Neuronal stem cell (in vitro differentiated cells): Measurements from ENCODE around the gene SHISAL1.

Source experiments
- DNase-seq: peaks from one replicate; pipeline ENCODE4 v3.0.0-alpha.2; 2013; ENCODE audit warnings: low spot score
- H2AFZ ChIP-seq: one replicate; pipeline ENCODE4 v1.6.1; 2013; ENCODE audit warnings: mild to moderate bottlenecking, low read length, inconsistent platforms
- H2AK5ac ChIP-seq: 2 replicates; pipeline ENCODE4 v1.6.1; 2013; ENCODE audit warnings: low read depth, mild to moderate bottlenecking, inconsistent platforms, low read length, moderate library complexity, mixed read lengths
- H2BK120ac ChIP-seq: 2 replicates; pipeline ENCODE4 v1.6.1; 2013; ENCODE audit warnings: low read depth, mild to moderate bottlenecking, inconsistent platforms, low read length, moderate library complexity, mixed read lengths
- H2BK12ac ChIP-seq: one replicate; pipeline ENCODE4 v1.6.1; 2013; ENCODE audit warnings: low read length, inconsistent platforms
- H2BK15ac ChIP-seq: 2 replicates; pipeline ENCODE4 v1.6.1; 2013; ENCODE audit warnings: mild to moderate bottlenecking, low read length, inconsistent platforms, mixed read lengths
- H2BK5ac ChIP-seq: one replicate; pipeline ENCODE4 v1.6.1; 2013; ENCODE audit warnings: inconsistent platforms, mild to moderate bottlenecking, low read length, moderate library complexity
- H3K14ac ChIP-seq: one replicate; pipeline ENCODE4 v1.6.1; 2013; ENCODE audit warnings: low read length, inconsistent platforms
- H3K18ac ChIP-seq: 2 replicates; pipeline ENCODE4 v1.6.1; 2013; ENCODE audit warnings: low read length, inconsistent platforms
- H3K23ac ChIP-seq: 2 replicates; pipeline ENCODE4 v1.6.1; 2013; ENCODE audit warnings: low read depth, mild to moderate bottlenecking, mixed read lengths, low read length, inconsistent platforms; ENCODE audit not compliant: poor library complexity
- H3K27ac ChIP-seq: replicated peaks from 3 replicates; pipeline ENCODE4 v1.5.1; 2013; ENCODE audit warnings: low read length, inconsistent platforms
- H3K27me3 ChIP-seq, 3 experiments: 2 replicates each; pipeline ENCODE4 v1.6.1; 2013; ENCODE audit warnings: low read length in 3 of 3, mild to moderate bottlenecking in 2 of 3, inconsistent platforms in 1 of 3, low read depth in 1 of 3, mixed read lengths in 1 of 3, moderate library complexity in 1 of 3; ENCODE audit not compliant: control insufficient read depth in 3 of 3, insufficient read depth in 3 of 3
- H3K36me3 ChIP-seq, 2 donors: replicated peaks in 1 of 2; 2 replicates each; pipeline ENCODE4 v1.6.1; 2013; ENCODE audit warnings: low read length in 2 of 2; ENCODE audit not compliant: control insufficient read depth in 2 of 2, insufficient read depth in 2 of 2
- H3K4ac ChIP-seq: 2 replicates; pipeline ENCODE4 v1.6.1; 2013; ENCODE audit warnings: inconsistent platforms, mild to moderate bottlenecking, low read length, moderate library complexity
- H3K4me1 ChIP-seq, 2 donors: 1 replicate in 1 of 2; 2 replicates in 1 of 2; pipeline ENCODE4 v1.6.1; 2013; ENCODE audit warnings: low read length in 2 of 2, low read depth in 1 of 2; ENCODE audit not compliant: control insufficient read depth in 2 of 2, insufficient read depth in 1 of 2
- H3K4me2 ChIP-seq: one replicate; pipeline ENCODE4 v1.6.1; 2013; ENCODE audit warnings: mild to moderate bottlenecking, low read length, inconsistent platforms; ENCODE audit not compliant: insufficient read depth, poor library complexity, severe bottlenecking
- H3K4me3 ChIP-seq, 2 donors: 2 replicates each; pipeline ENCODE4 v1.5.1; 2013; ENCODE audit warnings: low read length in 2 of 2, mild to moderate bottlenecking in 2 of 2, inconsistent platforms in 1 of 2, moderate library complexity in 1 of 2
- H3K79me1 ChIP-seq: one replicate; pipeline ENCODE4 v1.6.1; 2013; ENCODE audit warnings: low read depth, mild to moderate bottlenecking, inconsistent platforms, low read length, moderate library complexity
- H3K9ac ChIP-seq: one replicate; pipeline ENCODE4 v1.6.1; 2013; ENCODE audit warnings: mild to moderate bottlenecking, low read depth, low read length, inconsistent platforms; ENCODE audit not compliant: poor library complexity
- H3K9me3 ChIP-seq, 2 donors: replicated peaks in 1 of 2; 2 replicates each; pipeline versions ENCODE3 to v1.6.1; 2013; ENCODE audit warnings: low read length in 2 of 2, mild to moderate bottlenecking in 2 of 2, inconsistent platforms in 1 of 2, low read depth in 1 of 2, mixed read lengths in 1 of 2, moderate library complexity in 1 of 2; ENCODE audit not compliant: control insufficient read depth in 2 of 2, insufficient read depth in 1 of 2
- H4K8ac ChIP-seq: one replicate; pipeline ENCODE4 v1.6.1; 2013; ENCODE audit warnings: low read depth, mild to moderate bottlenecking, inconsistent platforms, low read length, moderate library complexity
- H4K91ac ChIP-seq: one replicate; pipeline ENCODE4 v1.6.1; 2013; ENCODE audit warnings: low read length, low read depth, mild to moderate bottlenecking, inconsistent platforms; ENCODE audit not compliant: poor library complexity
- WGBS, 2 donors: extraction: QIAGEN DNeasy Blood & Tissue Kit; methylation state at CpG; one replicate each; pipeline ENCODE4 v1.1.7; 2013; ENCODE audit warnings: missing lambda C conversion rate in 2 of 2, mixed read lengths in 1 of 2; ENCODE audit not compliant: insufficient read length in 2 of 2, insufficient replicate concordance in 1 of 2; ENCODE audit errors: extremely low coverage in 2 of 2; 5-methylcytosine and 5-hydroxymethylcytosine counted together

SHISAL1 gene

GRCh38 chr22:44332946-44333345 lies 20.2 kb upstream of the SHISAL1 start:
- H3K79me1 ChIP-seq = peaks cover 5% of the 10 kb centered on the region
- no peaks in the 10 kb centered on the region for H3K9me3 ChIP-seq
- no peak overlapping the region for H3K4me2 ChIP-seq
- DNase-seq = no peak
- no peak overlapping the region for H3K18ac ChIP-seq
- peaks cover 24 to 26% of the 10 kb centered on the region in 2 donors for H3K4me1 ChIP-seq
- H3K27ac ChIP-seq = no peak overlapping the region
- no peak overlapping the region for H2AK5ac ChIP-seq
- no peak overlapping the region for H3K23ac ChIP-seq
- H3K4ac ChIP-seq = no peak overlapping the region
- no peak overlapping the region for H3K14ac ChIP-seq
- no peak overlapping the region for H2BK12ac ChIP-seq
- peak overlapping the region in 1 of 2 donors; percentile 21 for H3K4me3 ChIP-seq
- no peak overlapping the region for H4K8ac ChIP-seq
- H3K36me3 ChIP-seq = no peaks in the 10 kb centered on the region
- H2AFZ ChIP-seq = no peak overlapping the region
- H4K91ac ChIP-seq = no peak overlapping the region
- no peak overlapping the region for H2BK120ac ChIP-seq
- H2BK15ac ChIP-seq = peak overlapping the region; percentile 30
- H2BK5ac ChIP-seq = no peak overlapping the region
- WGBS, 2 donors = no CpG with 5 or more reads among the region's 8 CpGs
- H3K27me3 ChIP-seq = peaks cover 3 to 59% (median 39%) of the 10 kb centered on the region in 3 experiments
- no peak overlapping the region for H3K9ac ChIP-seq

- H2BK15ac ChIP-seq = no peak overlapping the region
- WGBS, 2 donors = no CpG with 5 or more reads among the region's 55 CpGs
- no peaks in the 10 kb centered on the region for H3K36me3 ChIP-seq
- H3K4me1 ChIP-seq = peaks cover 23 to 27% of the 10 kb centered on the region in 2 donors
- peak overlapping the region; percentile 79 for H2AK5ac ChIP-seq
- H2BK5ac ChIP-seq = no peak overlapping the region
- no peak for DNase-seq
- H2BK12ac ChIP-seq = peak overlapping the region; percentile 35
- H4K91ac ChIP-seq = no peak overlapping the region
- no peak overlapping the region for H3K9ac ChIP-seq
- peak overlapping the region; percentile 50 for H3K4me2 ChIP-seq
- H3K79me1 ChIP-seq = peaks cover 5% of the 10 kb centered on the region
- H3K23ac ChIP-seq = no peak overlapping the region
- no peak overlapping the region for H4K8ac ChIP-seq
- H2BK120ac ChIP-seq = no peak overlapping the region
- no peak overlapping the region for H3K27ac ChIP-seq
- peak overlapping the region; percentile 79 for H3K18ac ChIP-seq
- H3K14ac ChIP-seq = no peak overlapping the region
- H3K4ac ChIP-seq = no peak overlapping the region
- H3K9me3 ChIP-seq = no peaks in the 10 kb centered on the region
- peak overlapping the region; percentile 0 to 46 for H3K4me3 ChIP-seq
- H2AFZ ChIP-seq = peak overlapping the region; percentile 72
- H3K27me3 ChIP-seq = peaks cover 3 to 51% (median 36%) of the 10 kb centered on the region in 3 experiments
These were observed 19.3 kb upstream of the SHISAL1 start for GRCh38 chr22:44331881-44332714.

DNA sequence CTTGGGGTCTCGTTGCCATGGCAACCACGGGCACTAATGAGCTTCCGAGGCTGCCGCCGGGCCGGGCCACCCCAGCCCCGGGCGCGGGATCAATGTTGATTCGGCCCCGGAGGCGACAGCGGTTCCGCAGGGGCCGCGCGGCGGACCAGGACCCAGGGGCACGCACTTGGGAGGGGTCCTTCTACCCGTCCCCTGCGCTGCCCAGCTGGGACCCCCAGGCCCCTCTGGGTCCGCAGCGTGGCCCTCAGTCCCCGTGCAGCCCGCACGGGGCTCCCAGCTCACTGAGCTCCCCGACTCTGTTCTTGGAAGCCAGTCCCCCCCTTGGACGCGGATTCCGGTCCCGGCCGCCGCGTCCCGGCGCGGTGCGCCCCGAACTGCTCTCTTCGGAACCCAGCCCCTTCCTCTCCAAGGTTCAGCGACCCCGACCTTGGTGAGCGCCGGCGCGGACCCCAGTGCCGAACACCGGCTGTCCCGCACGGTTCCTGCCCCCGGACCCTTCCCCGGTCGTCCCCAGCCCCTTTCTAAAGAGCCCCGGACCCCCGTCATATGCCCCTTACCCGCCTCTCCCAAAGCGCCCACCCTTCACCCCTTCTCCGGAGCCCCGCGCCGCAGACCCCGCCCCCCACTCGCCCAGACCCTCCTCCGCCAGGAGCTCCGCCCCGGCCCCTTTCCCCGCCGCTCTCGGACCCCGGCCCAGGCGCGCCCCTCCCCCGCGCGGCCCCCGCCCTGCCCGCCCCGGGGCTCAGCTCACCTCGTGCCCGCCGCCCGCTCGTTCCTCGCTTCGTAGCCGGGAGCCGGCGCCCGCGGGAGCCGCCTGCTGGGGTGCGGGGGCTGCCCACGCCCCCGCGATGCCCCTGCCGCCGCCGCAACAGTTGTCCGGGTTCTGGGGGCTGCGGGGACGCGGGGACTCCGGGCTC lies 18.3 kb upstream of the SHISAL1 start:
- Histone ChIP-seq H2AK5ac (peak overlapping the region; percentile 82), H3K4me2 (peak overlapping the region; percentile 97), H4K91ac (no peak overlapping the region), H3K79me1 (peaks cover 4% of the 10 kb centered on the region), H3K23ac (no peak overlapping the region), H3K14ac (no peak overlapping the region), H3K4me1 (peaks cover 24 to 35% of the 10 kb centered on the region in 2 donors), H3K4me3 (peak overlapping the region; percentile 49 to 83), H2BK12ac (no peak overlapping the region), H2AFZ (peak overlapping the region; percentile 88), H3K18ac (peak overlapping the region; percentile 94), H3K27me3 (peaks cover 3 to 41% (median 36%) of the 10 kb centered on the region in 3 experiments), H4K8ac (no peak overlapping the region), H2BK5ac (no peak overlapping the region), H2BK120ac (no peak overlapping the region), H3K4ac (no peak overlapping the region), H3K9me3 (no peaks in the 10 kb centered on the region), H3K36me3 (no peaks in the 10 kb centered on the region), H3K9ac (no peak overlapping the region), H3K27ac (no peak overlapping the region), H2BK15ac (peak overlapping the region; percentile 91)
- DNase-seq = no peak
- no CpG with 5 or more reads among the region's 103 CpGs for WGBS, 2 donors
